NOMO-1 (cell line): ENCODE data around the gene SGCA.

Experiments used
- DNase-seq, 2 experiments: peaks; one replicate each; lab custom pipeline; 2025; ENCODE audit not compliant: unreplicated experiment in 2 of 2; lab: John Stamatoyannopoulos, UW

Gene SGCA

DNA sequence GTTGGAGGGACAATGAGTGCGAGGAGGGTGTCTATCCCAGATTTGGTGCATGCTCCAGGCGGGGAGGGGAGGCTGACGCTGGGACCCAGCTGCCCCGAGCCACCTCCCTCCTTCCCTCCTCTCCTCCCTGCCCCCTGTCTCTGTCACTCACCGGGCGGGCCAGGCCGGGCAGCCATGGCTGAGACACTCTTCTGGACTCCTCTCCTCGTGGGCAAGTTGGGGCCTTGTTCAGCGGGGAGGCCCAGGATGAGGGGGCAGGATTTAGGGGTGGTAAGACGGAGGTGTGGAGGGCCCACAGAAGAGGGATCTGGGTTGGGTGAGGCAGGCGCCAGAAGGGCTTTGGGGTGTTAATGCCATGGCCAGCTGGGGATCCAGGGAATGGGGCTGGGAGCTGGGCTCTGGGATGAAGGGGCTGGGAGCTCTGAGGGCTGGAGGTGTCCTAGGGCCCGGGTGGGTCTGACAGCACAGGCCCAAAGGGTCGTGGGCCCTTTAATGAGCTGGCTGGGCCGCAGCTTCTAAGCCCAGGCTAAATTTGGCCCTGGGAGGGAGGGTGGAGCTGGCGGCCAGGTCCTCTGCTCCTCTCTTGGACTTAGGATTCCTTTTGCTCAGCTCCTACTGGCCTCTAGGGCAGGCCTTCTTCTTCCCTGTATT, at the start of gene SGCA:
Gene SGCA (plus strand): TSS at position 139 of the 651 bp plus-strand sequence. CDS start 36 bp downstream, at position 175.
- DNase-seq, result no peak

DNA sequence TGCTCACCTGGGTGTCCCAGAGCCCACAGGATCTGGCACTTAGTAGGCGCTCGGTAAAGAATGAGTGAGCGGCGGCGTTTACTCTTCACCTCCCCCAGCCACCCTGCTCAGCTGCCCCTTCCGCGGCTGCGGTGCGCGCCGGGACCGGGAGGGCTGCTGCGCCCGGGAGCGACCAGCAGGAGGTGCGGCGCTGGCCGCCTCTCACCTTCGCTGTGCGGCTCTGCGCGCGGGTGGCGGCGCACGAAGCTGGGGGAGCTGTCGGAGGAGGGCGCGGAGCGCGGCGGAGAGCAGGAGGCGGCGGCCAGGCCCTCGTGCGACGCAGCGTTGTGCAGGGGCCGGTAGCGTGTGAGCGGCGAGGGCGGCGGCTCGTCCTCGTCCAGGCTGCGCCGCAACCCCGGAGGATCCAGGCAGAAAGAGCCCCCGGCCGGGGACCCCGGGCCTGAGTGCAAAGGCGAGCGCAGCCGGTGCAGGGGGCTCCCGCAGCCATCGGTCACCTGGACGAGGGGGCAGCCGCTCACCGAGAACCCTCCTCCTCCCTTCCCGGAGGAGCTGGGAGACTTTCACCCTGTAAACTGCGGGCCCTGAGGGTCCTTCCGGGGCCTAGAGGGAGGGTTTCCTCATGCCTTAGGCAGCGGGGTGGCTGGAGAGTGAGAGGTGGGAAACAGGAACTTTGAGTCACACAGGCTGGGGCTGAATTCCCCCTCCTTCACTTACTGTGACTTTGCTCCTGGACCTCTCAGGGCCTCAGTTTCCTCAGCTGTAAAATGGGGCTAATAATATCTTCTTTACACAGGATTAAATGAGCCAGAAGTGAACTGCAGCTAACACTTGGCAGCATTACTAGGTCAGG, 48.4 kb upstream of the SGCA start:
- DNase-seq, result peak; percentile 52 to 77

- DNase-seq, result no peak
These were observed 47.6 kb upstream of the SGCA start for GRCh38 chr17:50118076-50118827.

GRCh38 chr17:50118828-50119218, 47.0 kb upstream of the SGCA start:
- DNase-seq, result no peak

- no peak for DNase-seq
These were observed 45.1 kb upstream of the SGCA start for GRCh38 chr17:50120475-50121253.

- no peak for DNase-seq
These were observed 42.9 kb upstream of the SGCA start for GRCh38 chr17:50122945-50123344.

GRCh38 chr17:50123649-50124349, 42.0 kb upstream of the SGCA start:
- DNase-seq, result no peak

DNA sequence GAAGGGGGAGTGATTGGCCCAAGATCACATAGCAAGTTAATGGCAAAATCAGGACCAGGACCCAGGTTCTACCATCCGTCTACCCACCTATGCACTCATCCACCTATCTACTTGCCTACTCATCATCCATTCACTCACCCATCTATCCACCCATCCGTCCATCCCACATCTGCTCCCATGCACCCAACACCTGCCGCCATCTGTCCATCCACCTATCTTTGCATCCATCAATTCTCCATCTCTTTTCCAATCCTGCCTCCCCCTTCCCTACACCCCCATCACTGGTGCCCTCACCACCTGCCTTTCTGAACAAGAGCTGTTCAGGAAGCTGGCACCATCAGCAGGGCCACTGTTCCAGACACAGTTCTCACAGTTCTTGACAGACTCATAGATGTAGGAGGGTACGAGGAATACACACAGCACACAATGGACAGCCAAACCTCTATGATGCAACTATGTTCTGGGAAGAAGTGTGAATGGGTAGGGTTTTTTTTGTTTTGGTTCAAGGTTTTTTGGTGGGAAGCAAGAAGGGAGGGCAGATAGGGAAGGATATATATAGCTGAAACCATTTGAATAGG, 40.3 kb upstream of the SGCA start:
- DNase-seq, result no peak

DNA sequence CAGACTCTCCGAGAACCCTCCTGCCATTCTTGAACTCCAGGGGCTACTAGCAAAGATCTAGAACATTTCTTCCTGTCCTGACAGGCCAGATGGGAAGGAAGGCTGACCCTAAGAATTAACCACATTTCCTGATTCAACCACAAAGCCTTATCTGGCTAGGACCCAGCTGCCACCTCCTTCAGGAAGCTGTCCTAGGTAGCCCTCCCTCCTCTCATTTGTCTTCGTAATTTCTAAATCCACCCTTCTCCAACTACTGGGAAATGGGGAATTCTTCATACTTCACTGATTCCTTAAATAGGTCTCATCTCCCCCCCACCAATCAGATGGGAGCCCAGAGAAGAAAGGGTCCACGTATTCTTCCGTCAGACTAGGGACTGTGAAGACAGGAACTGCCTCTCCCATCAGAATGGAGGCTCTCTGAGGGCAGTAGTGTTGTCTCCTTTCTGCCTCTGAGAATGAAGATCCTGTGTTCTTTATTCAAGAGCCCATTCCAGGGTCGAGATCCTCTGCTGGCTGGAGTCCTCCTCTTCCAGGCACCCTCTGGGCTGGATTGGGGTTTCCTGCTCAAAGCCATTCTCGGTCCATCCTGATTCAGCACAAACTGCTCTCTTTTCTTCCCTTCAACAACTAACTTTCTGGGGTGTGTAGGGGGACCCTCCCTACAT, 38.0 kb upstream of the SGCA start:
- peak; percentile 28 to 49 for DNase-seq

GRCh38 chr17:50128441-50129352, 37.1 kb upstream of the SGCA start:
- no peak for DNase-seq

- DNase-seq, result no peak
These were observed 36.5 kb upstream of the SGCA start for GRCh38 chr17:50129353-50129727.

- DNase-seq, result peak in 1 of 2 experiments; percentile 22
These were observed 35.9 kb upstream of the SGCA start, which contains the start of gene SAMD14 for GRCh38 chr17:50129728-50130558. Gene SAMD14 (minus strand): TSS chr17:50130160. CDS start chr17:50124959, 5,201 bp downstream.

- no peak for DNase-seq
These were observed 35.1 kb upstream of the SGCA start for GRCh38 chr17:50130559-50131305.

DNA sequence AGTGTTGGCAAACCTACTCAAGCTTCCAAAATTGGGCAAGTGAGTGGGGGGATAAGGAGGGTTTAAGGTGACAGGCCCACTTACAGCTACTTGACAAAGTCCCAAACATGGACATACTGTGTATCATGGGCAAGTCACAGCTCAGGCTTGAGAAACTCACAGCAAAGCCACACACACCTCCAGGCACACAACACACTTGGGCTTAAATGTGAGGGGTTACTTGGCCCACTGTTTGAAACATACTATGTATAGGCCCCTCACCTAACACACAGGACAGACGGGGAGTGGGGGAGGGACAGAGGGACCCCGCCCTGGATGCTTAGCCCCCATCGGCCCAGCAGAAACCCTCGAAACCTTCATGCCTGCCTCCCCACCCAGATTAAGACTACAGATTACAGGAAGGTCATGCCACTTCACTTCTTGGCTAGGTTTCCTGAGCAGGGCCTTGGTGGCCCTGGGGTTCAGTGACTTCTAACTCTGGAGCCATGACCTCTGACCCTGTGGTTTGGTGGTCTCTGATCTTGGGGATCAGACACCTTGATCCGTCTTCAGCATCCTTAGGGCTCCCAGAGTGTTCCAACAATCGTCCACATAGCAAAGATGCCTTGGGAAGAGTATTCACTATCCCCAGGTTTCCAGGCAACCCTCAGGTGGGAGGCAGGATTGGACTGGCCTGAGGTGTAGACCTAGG, 33.6 kb upstream of the SGCA start:
- DNase-seq, result no peak

- DNase-seq, result no peak
These were observed 32.6 kb upstream of the SGCA start for GRCh38 chr17:50133028-50133768.
